HEK293T (cell line): Measurements from ENCODE around the gene LPCAT4.

ENCODE experiments used
- BHLHE40 ChIP-seq: fragments of 450-650 bp; IDR thresholded peaks from 2 replicates; pipeline ENCODE4 v1.6.1; 2016; ENCODE audit warnings: mild to moderate bottlenecking, moderate library complexity, borderline replicate concordance
- ELF4 ChIP-seq: fragments of 450-650 bp; IDR thresholded peaks from 2 replicates; pipeline ENCODE4 v1.6.1; 2017; ENCODE audit warnings: antibody characterized with exemption
- FOXA1 ChIP-seq: fragments of 450-650 bp; IDR thresholded peaks from 2 replicates; pipeline ENCODE4 v1.6.1; 2016; ENCODE audit warnings: mild to moderate bottlenecking
- FOXM1 ChIP-seq: fragments of 450-650 bp; IDR thresholded peaks from 2 replicates; pipeline ENCODE4 v1.6.1; 2017; ENCODE audit warnings: mild to moderate bottlenecking, borderline replicate concordance
- HDGF ChIP-seq: fragments of 450-650 bp; IDR thresholded peaks from 2 replicates; pipeline ENCODE4 v1.6.1; 2017; ENCODE audit warnings: antibody characterized with exemption, borderline replicate concordance
- L3MBTL2 ChIP-seq: fragments of 450-650 bp; conservative IDR thresholded peaks from 2 replicates; pipeline ENCODE4 v1.6.1; 2016; ENCODE audit warnings: mild to moderate bottlenecking
- LEF1 ChIP-seq: fragments of 450-650 bp; IDR thresholded peaks from 2 replicates; pipeline ENCODE4 v1.6.1; 2017; ENCODE audit warnings: mild to moderate bottlenecking, borderline replicate concordance
- PKNOX1 ChIP-seq: fragments of 450-650 bp; IDR thresholded peaks from 2 replicates; pipeline ENCODE4 v1.6.1; 2016
- SP1 ChIP-seq: fragments of 450-650 bp; IDR thresholded peaks from 2 replicates; pipeline ENCODE4 v1.6.1; 2017
- SUZ12 ChIP-seq: fragments of 450-650 bp; IDR thresholded peaks from 2 replicates; pipeline ENCODE4 v1.6.1; 2016; ENCODE audit warnings: mild to moderate bottlenecking
- TARDBP ChIP-seq: fragments of 450-650 bp; IDR thresholded peaks from 2 replicates; pipeline ENCODE4 v1.6.1; 2016
- ZNF384 ChIP-seq: fragments of 450-650 bp; IDR thresholded peaks from 2 replicates; pipeline ENCODE4 v1.6.1; 2016

GRCh38 chr15:34358367-34358766, 8.6 kb downstream of the LPCAT4 start:
- TF ChIP-seq SP1: no peak
- no peak for TF ChIP-seq LEF1
- TF ChIP-seq TARDBP: no peak
- TF ChIP-seq BHLHE40: no peak
- no peak for TF ChIP-seq ELF4
- no peak for TF ChIP-seq PKNOX1
- no peak for TF ChIP-seq FOXM1
- TF ChIP-seq HDGF: no peak
- TF ChIP-seq FOXA1: no peak
- TF ChIP-seq ZNF384: no peak
- TF ChIP-seq L3MBTL2: no peak
- no peak for TF ChIP-seq SUZ12
